ENCODE data around the gene GNAI2.

DNA sequence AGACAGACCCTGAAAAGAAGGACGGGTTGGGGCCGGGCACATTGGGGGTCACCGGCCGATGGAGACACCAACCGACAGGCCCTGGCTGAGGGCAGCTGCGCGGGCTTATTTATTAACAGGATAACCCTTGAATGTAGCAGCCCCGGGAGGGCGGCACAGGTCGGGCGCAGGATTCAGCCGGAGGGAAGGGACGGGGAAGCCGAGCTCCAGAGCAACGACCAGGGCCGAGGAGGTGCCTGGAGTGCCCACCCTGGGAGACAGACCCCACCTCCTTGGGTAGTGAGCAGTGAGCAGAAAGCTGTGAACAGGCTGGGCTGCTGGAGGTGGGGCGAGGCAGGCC, 40.7 kb downstream of the GNAI2 start:
- TF ChIP-seq POLR2A (IDR thresholded peaks at IDR 0.05; ENCODE audit: low read depth) (no peak), POLR2AphosphoS5 (IDR thresholded peaks at IDR 0.05) (no peak)
- TF ChIP-seq, protein P1, sequence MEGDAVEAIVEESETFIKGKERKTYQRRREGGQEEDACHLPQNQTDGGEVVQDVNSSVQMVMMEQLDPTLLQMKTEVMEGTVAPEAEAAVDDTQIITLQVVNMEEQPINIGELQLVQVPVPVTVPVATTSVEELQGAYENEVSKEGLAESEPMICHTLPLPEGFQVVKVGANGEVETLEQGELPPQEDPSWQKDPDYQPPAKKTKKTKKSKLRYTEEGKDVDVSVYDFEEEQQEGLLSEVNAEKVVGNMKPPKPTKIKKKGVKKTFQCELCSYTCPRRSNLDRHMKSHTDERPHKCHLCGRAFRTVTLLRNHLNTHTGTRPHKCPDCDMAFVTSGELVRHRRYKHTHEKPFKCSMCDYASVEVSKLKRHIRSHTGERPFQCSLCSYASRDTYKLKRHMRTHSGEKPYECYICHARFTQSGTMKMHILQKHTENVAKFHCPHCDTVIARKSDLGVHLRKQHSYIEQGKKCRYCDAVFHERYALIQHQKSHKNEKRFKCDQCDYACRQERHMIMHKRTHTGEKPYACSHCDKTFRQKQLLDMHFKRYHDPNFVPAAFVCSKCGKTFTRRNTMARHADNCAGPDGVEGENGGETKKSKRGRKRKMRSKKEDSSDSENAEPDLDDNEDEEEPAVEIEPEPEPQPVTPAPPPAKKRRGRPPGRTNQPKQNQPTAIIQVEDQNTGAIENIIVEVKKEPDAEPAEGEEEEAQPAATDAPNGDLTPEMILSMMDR (IDR thresholded peaks at IDR 0.05): no peak
